Activated T-cell treated with anti-CD3 and anti-CD28 coated beads, Interleukin-2, amount 50 U/mL, for 1 hour (primary cell): Measurements from ENCODE around the gene OTOA.
"Not testable (repeated sequence)": the region's sequence is repeated elsewhere in the genome, so short reads cannot be mapped to it uniquely, and the experiment has no call there.

Source experiments
- DNase-seq: peaks from one replicate; pipeline ENCODE4 v3.0.0-alpha.2; 2020

Gene OTOA

GRCh38 chr16:21727344-21727743, 63.6 kb downstream of the OTOA start:
- DNase-seq, result no peak

- not testable (repeated sequence) for DNase-seq
These were observed 67.5 kb downstream of the OTOA start for GRCh38 chr16:21731233-21731632.

GRCh38 chr16:21740637-21741036, 76.9 kb downstream of the OTOA start:
- not testable (repeated sequence) for DNase-seq

DNA sequence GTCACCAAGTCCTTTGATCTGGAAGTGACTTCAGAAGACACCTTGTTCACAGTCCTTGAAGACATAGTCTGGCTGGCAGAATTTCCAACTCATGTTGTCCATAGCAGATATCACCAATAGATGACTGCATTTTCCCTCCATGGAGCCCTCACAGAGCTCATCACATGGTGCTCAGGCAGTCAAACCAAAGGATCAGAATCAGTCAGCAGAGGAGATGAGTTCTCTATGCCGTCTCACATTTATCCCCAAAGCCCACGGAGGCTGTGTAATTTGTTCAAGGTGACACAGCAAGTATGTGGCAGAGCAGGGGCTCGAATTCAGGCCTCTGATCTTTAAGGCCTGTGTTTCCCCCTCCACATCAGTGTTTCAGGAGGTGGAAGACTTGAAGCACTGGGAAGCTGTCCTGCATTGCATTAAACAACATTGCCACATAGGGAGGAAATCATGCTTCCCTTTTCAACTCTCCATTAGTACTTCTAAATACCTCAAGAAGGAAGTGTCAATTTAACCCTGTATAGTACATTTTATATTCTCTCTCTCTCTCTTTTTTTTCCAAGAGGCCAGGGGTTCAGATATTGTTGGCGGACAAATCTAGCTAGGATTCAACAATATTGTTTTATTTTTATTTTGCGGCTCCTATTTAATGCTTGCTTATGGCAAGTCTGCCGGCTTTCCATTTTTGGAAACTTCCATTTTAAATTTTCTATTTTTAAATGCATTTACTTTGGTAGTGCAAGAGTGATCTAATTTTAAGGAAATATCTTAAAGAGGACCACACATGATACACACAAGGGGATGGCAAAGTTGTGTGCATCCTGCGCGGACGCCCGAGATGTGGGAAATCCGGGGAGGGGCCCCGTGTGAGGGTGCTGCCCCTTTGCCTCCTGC, 92.7 kb downstream of the OTOA start:
- DNase-seq, result not testable (repeated sequence)

GRCh38 chr16:21757080-21757671, 93.4 kb downstream of the OTOA start:
- peak; percentile 19 for DNase-seq

- not testable (repeated sequence) for DNase-seq
These were observed 104.5 kb downstream of the OTOA start for GRCh38 chr16:21768280-21768679.

GRCh38 chr16:21768810-21769209, 105.0 kb downstream of the OTOA start:
- not testable (repeated sequence) for DNase-seq

- not testable (repeated sequence) for DNase-seq
These were observed 105.5 kb downstream of the OTOA start for GRCh38 chr16:21769284-21769683.

DNA sequence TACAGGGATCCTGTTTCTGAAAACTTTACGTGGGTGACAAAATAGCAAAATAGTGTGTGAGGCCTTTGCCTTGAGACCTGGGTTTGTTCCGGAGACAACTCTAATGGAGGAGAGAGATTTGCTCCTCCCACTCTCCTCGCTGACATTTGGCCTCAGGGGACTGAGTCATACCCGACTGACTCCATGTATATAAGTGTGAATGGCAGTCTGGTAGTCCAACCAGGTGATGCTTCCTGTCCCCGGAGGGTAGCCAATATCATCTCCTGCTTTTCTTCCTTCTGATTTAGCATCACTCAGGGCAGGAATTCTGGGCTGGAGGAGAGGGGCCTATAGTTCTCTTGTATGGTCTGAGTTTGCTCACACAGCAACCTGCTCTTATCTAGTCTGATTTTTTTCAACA, 106.8 kb downstream of the OTOA start:
- not testable (repeated sequence) for DNase-seq

GRCh38 chr16:21772547-21773206, 108.9 kb downstream of the OTOA start:
- not testable (repeated sequence) for DNase-seq

GRCh38 chr16:21773207-21773553, 109.4 kb downstream of the OTOA start:
- DNase-seq, result not testable (repeated sequence)

DNA sequence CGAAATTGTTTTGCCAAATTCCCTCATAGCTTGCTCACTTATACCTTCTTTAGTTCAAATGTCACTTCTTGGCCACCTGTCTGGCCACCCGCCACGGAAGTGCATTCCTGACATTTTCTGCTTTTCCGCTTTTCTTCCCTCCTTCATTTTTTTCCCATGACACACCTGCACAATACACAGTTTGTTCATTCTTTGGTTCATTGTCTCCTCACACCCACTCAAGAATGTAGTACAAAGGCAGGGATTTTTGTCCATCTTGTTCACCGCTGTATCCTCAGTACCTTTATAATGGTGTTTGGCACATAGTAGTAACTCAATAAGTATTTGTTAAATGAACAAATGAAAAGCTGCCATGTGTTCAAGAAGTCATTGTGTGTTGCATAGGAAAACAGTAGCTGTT, 116.8 kb downstream of the OTOA start:
- not testable (repeated sequence) for DNase-seq

GRCh38 chr16:21790506-21790905, 126.7 kb downstream of the OTOA start:
- DNase-seq, result not testable (repeated sequence)

DNA sequence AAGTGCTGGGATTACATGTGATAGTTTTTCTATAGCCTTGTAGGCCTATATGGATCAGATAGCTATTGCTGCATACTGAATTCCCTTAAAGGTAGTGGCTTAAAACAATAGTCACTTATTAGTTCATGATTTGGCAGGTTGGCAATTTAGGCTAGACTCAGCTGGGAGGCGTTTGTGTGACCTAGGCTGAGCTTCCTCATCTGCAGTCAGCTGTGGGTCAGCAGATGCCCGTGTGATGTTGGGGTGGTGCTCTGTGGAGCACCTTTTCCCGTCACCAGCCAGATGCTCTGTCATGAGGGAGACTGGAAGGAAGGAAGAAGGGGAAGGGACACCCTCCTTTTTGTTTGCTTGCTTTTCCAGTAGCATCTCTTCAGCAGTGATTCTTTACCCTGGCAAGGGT, 129.5 kb downstream of the OTOA start:
- DNase-seq, result not testable (repeated sequence)

GRCh38 chr16:21798601-21799000, 134.8 kb downstream of the OTOA start:
- not testable (repeated sequence) for DNase-seq

DNA sequence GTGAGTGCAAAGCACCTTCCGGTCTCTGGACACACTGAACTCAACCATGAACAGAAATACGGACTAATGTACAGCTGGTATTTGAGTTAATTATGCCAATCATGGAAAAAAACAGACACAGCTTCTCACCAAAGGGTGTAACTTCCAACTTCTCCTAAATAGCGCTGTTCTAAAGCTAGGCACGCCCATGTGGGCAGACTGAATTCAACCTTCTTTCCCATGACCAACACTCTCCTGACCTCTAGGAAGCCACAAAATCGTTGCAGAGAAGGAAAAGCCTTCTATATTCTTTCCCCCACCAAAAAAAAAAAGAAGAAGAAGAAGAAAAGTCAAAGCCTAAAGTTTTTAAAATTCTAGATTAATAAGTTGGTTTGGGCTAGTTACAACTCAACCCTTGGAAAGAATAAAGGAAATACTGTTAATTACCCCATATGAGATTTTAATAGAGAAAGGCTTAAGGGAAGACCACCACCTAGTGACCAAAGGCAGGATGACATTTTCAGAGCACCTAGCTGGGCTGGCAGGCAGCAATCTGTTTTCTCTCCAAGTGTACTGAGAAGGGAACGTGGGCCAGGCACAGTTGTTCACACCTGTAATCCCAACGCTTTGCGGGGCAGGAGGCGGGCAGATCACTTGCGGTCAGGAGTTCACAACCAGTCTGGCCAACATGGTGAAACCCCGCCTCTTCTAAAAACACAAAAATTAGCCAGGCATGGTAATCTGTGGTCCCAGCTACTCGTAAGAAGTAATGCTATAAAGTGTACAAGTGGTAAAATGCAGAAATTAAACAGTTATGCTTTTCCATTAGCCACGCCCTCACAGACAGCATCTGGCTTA, 138.0 kb downstream of the OTOA start:
- not testable (repeated sequence) for DNase-seq

- not testable (repeated sequence) for DNase-seq
These were observed 138.6 kb downstream of the OTOA start for GRCh38 chr16:21802375-21802663.
